K562 (cell line): ENCODE measurements around the gene CLEC2D. TPM values are rescaled to one million over a fixed set of nuclear protein-coding genes. Genes with fewer than 3 reads are reported as not detected.

Experiments
- HDAC3 ChIP-seq: fragments of 450-650 bp; IDR thresholded peaks from 2 replicates; pipeline ENCODE4 v1.6.1; 2018; ENCODE audit warnings: borderline replicate concordance, mild to moderate bottlenecking, moderate library complexity; ENCODE audit not compliant: partially characterized antibody
- KHSRP ChIP-seq: fragments of 450-650 bp; IDR thresholded peaks from 2 replicates; pipeline ENCODE4 v1.6.1; 2017
- LCOR ChIP-seq: sonication (generic); formaldehyde crosslinking; IDR thresholded peaks from 2 replicates; pipeline ENCODE4 v1.8.0; 2022; ENCODE audit warnings: mild to moderate bottlenecking, missing genetic modification reagents
- POU5F1 ChIP-seq: fragments of 150-350 bp; IDR thresholded peaks from 2 replicates; pipeline ENCODE4 v1.6.1; 2014; ENCODE audit warnings: borderline replicate concordance, low read length, low read depth, mild to moderate bottlenecking; ENCODE audit not compliant: partially characterized antibody
- PTTG1 ChIP-seq: fragments of 450-650 bp; IDR thresholded peaks from 2 replicates; pipeline ENCODE4 v1.6.1; 2016; ENCODE audit warnings: low read depth, mild to moderate bottlenecking, missing genetic modification characterization, missing compliant biosample characterization
- SAFB2 ChIP-seq: fragments of 200-400 bp; formaldehyde crosslinking; IDR thresholded peaks from 2 replicates; pipeline ENCODE4 v1.6.1; 2018; ENCODE audit warnings: borderline replicate concordance, low read length, low read depth, moderate library complexity; ENCODE audit not compliant: severe bottlenecking
- SMAD4 ChIP-seq: fragments of 250-450 bp; sonication (Bioruptor Pico); conservative IDR thresholded peaks from 2 replicates; pipeline ENCODE4 v1.8.0; 2021; ENCODE audit warnings: inconsistent platforms, mild to moderate bottlenecking, moderate library complexity
- TRIM28 ChIP-seq: fragments of 450-650 bp; IDR thresholded peaks from 2 replicates; pipeline ENCODE4 v1.6.1; 2017
- ZFX ChIP-seq: sonication (generic); formaldehyde crosslinking; IDR thresholded peaks from 2 replicates; pipeline ENCODE4 v1.8.0; 2022; ENCODE audit warnings: mild to moderate bottlenecking, missing genetic modification reagents, moderate library complexity
- polyA plus RNA-seq, 8 experiments: library from polyadenylated mRNA; depleted of rRNA in 4 of 8; stranded (reverse) in 5 of 8; unstranded in 3 of 8; fragments of >200 nt; fragmentation: Nextera tagmentation in 2 of 8; fragmentation: Illumina TruSeq in 1 of 8; extraction: Ambion mirVana in 2 of 8; extraction: Trizol in 1 of 8; gene quantifications; 2 replicates each; pipeline versions ENCODE4 v1.2.1 to v1.2.3, GENCODE V29; 2011 to 2014; ENCODE audit warnings: inconsistent platforms in 1 of 8, missing spikeins in 1 of 8
- total RNA-seq, 7 experiments: library from RNA; depleted of rRNA in 6 of 7; stranded (reverse); fragments of >200 nt in 6 of 7; fragmentation: Illumina TruSeq in 2 of 7; extraction: Trizol in 2 of 7; gene quantifications; 2 replicates each; pipeline versions ENCODE4 v1.2.1 to v1.2.3, GENCODE V29; 2011 to 2021; ENCODE audit warnings: low replicate concordance in 1 of 7
- TF ChIP-seq, protein P1 (sequence below): fragments of 200-800 bp; sonication (Bioruptor generic); IDR thresholded peaks from 2 replicates; pipeline ENCODE4 v1.6.1; 2016; ENCODE audit warnings: missing genetic modification characterization, missing compliant biosample characterization
- TF ChIP-seq, protein P2 (sequence below), 2 experiments: IDR thresholded peaks; 2 replicates each; pipeline ENCODE4 v1.6.1; 2011; ENCODE audit warnings: borderline replicate concordance in 1 of 2, control low read depth in 1 of 2, low read depth in 1 of 2, low read length in 1 of 2, mild to moderate bottlenecking in 1 of 2, mixed read lengths in 1 of 2, moderate library complexity in 1 of 2; ENCODE audit not compliant: insufficient read depth in 1 of 2, insufficient read length in 1 of 2, poor library complexity in 1 of 2, severe bottlenecking in 1 of 2; ENCODE audit errors: extremely low read depth in 1 of 2
- TF ChIP-seq, protein P3 (sequence below): fragments of 200-800 bp; sonication (Bioruptor generic); IDR thresholded peaks from 2 replicates; pipeline ENCODE4 v1.6.1; 2017; ENCODE audit warnings: missing genetic modification characterization, missing compliant biosample characterization
- TF ChIP-seq, protein P4 (sequence below): sonication (generic); formaldehyde crosslinking; IDR thresholded peaks from 2 replicates; pipeline ENCODE4 v1.8.0; 2022; ENCODE audit warnings: missing genetic modification reagents, mild to moderate bottlenecking, borderline replicate concordance
- TF ChIP-seq, protein P5 (sequence below): fragments of 450-650 bp; IDR thresholded peaks from 2 replicates; pipeline ENCODE4 v1.7.1; 2018; ENCODE audit warnings: mild to moderate bottlenecking, low read depth; ENCODE audit not compliant: partially characterized antibody

CLEC2D gene
- total and polyA plus RNA-seq, 9 of the 15 experiments (the other 6 are each of a cell fraction or from before 2014, with no cell fraction given), result 1.4 to 5.0 (median 2.2) TPM

DNA sequence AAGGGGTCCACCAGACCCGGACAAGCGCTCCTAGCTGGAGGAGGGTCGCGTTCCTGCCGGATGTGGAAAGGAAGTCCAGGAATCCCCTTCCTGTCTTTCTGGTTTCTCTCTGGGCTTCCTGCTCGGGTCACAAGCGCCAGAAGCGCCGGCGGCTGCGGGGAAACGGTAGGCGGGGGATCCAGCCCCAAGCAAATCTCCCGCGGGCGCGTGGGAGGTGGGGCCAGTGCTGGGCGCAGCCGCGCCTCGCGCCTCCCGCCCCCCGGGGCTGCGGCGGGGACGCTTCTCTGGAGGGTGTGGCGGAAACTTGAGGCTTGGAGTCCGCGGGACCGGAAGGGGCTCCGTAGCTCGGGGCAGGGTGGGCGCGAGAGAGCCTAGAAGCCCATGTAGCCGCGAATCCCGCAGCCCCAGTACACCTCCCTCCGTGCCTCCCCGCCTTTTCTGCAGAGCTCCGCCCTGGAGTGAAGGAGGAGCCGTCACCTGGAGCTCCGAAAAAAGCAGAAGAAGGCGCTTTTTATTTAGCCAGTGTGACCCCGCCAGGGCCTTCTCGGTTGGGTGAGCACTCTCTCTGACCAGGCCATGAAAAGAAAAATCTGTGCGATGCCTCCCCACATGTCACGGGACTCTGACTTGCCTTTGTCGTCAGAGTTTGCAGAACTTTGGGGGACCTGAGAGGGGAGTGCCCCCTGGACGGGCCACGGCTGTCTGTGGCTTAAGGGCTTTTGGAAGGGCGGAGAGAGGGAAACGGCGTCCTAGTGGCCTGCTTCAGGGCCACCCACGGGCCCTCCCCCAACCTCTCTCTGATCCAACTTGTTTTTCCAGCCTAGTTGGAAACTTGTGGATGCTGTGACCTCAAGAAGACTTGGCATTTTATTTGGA is 21.4 kb upstream of the CLEC2D start (continued):
- TF ChIP-seq, protein P1, sequence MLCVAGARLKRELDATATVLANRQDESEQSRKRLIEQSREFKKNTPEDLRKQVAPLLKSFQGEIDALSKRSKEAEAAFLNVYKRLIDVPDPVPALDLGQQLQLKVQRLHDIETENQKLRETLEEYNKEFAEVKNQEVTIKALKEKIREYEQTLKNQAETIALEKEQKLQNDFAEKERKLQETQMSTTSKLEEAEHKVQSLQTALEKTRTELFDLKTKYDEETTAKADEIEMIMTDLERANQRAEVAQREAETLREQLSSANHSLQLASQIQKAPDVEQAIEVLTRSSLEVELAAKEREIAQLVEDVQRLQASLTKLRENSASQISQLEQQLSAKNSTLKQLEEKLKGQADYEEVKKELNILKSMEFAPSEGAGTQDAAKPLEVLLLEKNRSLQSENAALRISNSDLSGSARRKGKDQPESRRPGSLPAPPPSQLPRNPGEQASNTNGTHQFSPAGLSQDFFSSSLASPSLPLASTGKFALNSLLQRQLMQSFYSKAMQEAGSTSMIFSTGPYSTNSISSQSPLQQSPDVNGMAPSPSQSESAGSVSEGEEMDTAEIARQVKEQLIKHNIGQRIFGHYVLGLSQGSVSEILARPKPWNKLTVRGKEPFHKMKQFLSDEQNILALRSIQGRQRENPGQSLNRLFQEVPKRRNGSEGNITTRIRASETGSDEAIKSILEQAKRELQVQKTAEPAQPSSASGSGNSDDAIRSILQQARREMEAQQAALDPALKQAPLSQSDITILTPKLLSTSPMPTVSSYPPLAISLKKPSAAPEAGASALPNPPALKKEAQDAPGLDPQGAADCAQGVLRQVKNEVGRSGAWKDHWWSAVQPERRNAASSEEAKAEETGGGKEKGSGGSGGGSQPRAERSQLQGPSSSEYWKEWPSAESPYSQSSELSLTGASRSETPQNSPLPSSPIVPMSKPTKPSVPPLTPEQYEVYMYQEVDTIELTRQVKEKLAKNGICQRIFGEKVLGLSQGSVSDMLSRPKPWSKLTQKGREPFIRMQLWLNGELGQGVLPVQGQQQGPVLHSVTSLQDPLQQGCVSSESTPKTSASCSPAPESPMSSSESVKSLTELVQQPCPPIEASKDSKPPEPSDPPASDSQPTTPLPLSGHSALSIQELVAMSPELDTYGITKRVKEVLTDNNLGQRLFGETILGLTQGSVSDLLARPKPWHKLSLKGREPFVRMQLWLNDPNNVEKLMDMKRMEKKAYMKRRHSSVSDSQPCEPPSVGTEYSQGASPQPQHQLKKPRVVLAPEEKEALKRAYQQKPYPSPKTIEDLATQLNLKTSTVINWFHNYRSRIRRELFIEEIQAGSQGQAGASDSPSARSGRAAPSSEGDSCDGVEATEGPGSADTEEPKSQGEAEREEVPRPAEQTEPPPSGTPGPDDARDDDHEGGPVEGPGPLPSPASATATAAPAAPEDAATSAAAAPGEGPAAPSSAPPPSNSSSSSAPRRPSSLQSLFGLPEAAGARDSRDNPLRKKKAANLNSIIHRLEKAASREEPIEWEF, result no peak
- TF ChIP-seq, protein P2, sequence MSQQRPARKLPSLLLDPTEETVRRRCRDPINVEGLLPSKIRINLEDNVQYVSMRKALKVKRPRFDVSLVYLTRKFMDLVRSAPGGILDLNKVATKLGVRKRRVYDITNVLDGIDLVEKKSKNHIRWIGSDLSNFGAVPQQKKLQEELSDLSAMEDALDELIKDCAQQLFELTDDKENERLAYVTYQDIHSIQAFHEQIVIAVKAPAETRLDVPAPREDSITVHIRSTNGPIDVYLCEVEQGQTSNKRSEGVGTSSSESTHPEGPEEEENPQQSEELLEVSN (IDR thresholded peaks at IDR 0.05; ENCODE audit: borderline replicate concordance in 1 of 2, extremely low read depth in 1 of 2, insufficient read depth in 1 of 2, insufficient read length in 1 of 2, low read depth in 1 of 2, low read length in 1 of 2, poor library complexity in 1 of 2, severe bottlenecking in 1 of 2), result peak; percentile 85 to 93
- TF ChIP-seq PTTG1 (tag), result no peak
- TF ChIP-seq KHSRP, result no peak
- TF ChIP-seq, protein P3, sequence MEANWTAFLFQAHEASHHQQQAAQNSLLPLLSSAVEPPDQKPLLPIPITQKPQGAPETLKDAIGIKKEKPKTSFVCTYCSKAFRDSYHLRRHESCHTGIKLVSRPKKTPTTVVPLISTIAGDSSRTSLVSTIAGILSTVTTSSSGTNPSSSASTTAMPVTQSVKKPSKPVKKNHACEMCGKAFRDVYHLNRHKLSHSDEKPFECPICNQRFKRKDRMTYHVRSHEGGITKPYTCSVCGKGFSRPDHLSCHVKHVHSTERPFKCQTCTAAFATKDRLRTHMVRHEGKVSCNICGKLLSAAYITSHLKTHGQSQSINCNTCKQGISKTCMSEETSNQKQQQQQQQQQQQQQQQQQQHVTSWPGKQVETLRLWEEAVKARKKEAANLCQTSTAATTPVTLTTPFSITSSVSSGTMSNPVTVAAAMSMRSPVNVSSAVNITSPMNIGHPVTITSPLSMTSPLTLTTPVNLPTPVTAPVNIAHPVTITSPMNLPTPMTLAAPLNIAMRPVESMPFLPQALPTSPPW (CRISPR knock-in tag), result peak; percentile 96
- TF ChIP-seq ZFX (CRISPR knock-in tag), result peak; percentile 82
- TF ChIP-seq, protein P4, sequence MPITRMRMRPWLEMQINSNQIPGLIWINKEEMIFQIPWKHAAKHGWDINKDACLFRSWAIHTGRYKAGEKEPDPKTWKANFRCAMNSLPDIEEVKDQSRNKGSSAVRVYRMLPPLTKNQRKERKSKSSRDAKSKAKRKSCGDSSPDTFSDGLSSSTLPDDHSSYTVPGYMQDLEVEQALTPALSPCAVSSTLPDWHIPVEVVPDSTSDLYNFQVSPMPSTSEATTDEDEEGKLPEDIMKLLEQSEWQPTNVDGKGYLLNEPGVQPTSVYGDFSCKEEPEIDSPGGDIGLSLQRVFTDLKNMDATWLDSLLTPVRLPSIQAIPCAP, result no peak
- TF ChIP-seq HDAC3, result no peak
- TF ChIP-seq, protein P5, sequence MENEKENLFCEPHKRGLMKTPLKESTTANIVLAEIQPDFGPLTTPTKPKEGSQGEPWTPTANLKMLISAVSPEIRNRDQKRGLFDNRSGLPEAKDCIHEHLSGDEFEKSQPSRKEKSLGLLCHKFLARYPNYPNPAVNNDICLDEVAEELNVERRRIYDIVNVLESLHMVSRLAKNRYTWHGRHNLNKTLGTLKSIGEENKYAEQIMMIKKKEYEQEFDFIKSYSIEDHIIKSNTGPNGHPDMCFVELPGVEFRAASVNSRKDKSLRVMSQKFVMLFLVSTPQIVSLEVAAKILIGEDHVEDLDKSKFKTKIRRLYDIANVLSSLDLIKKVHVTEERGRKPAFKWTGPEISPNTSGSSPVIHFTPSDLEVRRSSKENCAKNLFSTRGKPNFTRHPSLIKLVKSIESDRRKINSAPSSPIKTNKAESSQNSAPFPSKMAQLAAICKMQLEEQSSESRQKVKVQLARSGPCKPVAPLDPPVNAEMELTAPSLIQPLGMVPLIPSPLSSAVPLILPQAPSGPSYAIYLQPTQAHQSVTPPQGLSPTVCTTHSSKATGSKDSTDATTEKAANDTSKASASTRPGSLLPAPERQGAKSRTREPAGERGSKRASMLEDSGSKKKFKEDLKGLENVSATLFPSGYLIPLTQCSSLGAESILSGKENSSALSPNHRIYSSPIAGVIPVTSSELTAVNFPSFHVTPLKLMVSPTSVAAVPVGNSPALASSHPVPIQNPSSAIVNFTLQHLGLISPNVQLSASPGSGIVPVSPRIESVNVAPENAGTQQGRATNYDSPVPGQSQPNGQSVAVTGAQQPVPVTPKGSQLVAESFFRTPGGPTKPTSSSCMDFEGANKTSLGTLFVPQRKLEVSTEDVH, result no peak
- TF ChIP-seq POU5F1, result no peak
- TF ChIP-seq TRIM28, result no peak
- no peak for TF ChIP-seq LCOR (CRISPR knock-in tag)
- TF ChIP-seq SAFB2, result no peak
- TF ChIP-seq SMAD4 (CRISPR knock-in tag), result peak; percentile 53; the same call in 1 of the 2 replicates
